Osteocyte (in vitro differentiated cells): Measurements from ENCODE around the gene ZCCHC24. TPM values are rescaled to one million over a fixed set of nuclear protein-coding genes. Genes with fewer than 3 reads are reported as not detected.

ENCODE experiments used
- DNase-seq: peaks from one replicate; pipeline ENCODE4 v3.0.0; 2021; ENCODE audit warnings: mixed read lengths; ENCODE audit not compliant: unreplicated experiment; ENCODE audit errors: extremely low spot score
- H3K27ac Mint-ChIP-seq: one replicate; pipeline ENCODE4 v1.8.0; 2021; ENCODE audit warnings: mild to moderate bottlenecking, mixed read lengths; ENCODE audit not compliant: unreplicated experiment
- H3K27me3 Mint-ChIP-seq: one replicate; pipeline ENCODE4 v1.8.0; 2021; ENCODE audit warnings: mixed read lengths; ENCODE audit not compliant: unreplicated experiment
- H3K36me3 Mint-ChIP-seq: one replicate; pipeline ENCODE4 v1.8.0; 2021; ENCODE audit warnings: mixed read lengths; ENCODE audit not compliant: unreplicated experiment
- H3K4me1 Mint-ChIP-seq: one replicate; pipeline ENCODE4 v1.8.0; 2021; ENCODE audit warnings: mixed read lengths; ENCODE audit not compliant: unreplicated experiment
- H3K4me3 Mint-ChIP-seq: one replicate; pipeline ENCODE4 v1.8.0; 2021; ENCODE audit warnings: mild to moderate bottlenecking, moderate library complexity, mixed read lengths; ENCODE audit not compliant: unreplicated experiment
- H3K9me3 Mint-ChIP-seq: one replicate; pipeline ENCODE4 v1.8.0; 2021; ENCODE audit warnings: mixed read lengths; ENCODE audit not compliant: unreplicated experiment
- total RNA-seq: library from RNA; stranded (reverse); gene quantifications from 2 replicates; pipeline ENCODE4 v1.2.1, GENCODE V29; 2021
- TF ChIP-seq, protein P1 (sequence below): fragments of 200-600 bp; sonication (generic); IDR thresholded peaks from 2 replicates; pipeline ENCODE4 v1.5.0; 2021; ENCODE audit warnings: antibody characterized with exemption, mild to moderate bottlenecking, moderate library complexity

ZCCHC24 gene
- total RNA-seq, 1 donor from 2014 or later: 88.3 TPM

DNA sequence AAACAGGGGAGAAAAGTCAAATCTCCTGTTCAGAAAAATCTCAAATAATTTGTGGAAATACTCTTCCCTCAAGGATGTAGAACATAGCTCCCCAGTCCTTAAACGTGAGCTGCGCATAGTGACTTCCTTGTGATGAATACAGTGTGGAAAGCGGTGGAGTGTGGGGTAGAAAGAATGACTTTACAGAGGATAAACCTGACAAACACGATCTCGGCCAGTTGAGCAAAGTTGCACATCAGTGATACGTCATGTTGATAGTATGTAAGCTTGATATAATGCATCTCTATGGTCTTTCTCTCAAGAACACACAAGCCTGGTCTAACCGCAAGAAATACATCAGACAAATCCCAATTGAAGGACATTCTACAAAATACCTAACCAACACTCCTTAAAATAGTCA is 32.0 kb upstream of the ZCCHC24 start:
- Mint-ChIP-seq H3K27me3 (no peaks in the 10 kb centered on the region), H3K27ac (no peak overlapping the region), H3K9me3 (no peaks in the 10 kb centered on the region), H3K36me3 (no peaks in the 10 kb centered on the region), H3K4me3 (no peak overlapping the region), H3K4me1 (peaks cover 36% of the 10 kb centered on the region)
- TF ChIP-seq, protein P1, sequence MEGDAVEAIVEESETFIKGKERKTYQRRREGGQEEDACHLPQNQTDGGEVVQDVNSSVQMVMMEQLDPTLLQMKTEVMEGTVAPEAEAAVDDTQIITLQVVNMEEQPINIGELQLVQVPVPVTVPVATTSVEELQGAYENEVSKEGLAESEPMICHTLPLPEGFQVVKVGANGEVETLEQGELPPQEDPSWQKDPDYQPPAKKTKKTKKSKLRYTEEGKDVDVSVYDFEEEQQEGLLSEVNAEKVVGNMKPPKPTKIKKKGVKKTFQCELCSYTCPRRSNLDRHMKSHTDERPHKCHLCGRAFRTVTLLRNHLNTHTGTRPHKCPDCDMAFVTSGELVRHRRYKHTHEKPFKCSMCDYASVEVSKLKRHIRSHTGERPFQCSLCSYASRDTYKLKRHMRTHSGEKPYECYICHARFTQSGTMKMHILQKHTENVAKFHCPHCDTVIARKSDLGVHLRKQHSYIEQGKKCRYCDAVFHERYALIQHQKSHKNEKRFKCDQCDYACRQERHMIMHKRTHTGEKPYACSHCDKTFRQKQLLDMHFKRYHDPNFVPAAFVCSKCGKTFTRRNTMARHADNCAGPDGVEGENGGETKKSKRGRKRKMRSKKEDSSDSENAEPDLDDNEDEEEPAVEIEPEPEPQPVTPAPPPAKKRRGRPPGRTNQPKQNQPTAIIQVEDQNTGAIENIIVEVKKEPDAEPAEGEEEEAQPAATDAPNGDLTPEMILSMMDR: no peak
- no peak for DNase-seq

DNA sequence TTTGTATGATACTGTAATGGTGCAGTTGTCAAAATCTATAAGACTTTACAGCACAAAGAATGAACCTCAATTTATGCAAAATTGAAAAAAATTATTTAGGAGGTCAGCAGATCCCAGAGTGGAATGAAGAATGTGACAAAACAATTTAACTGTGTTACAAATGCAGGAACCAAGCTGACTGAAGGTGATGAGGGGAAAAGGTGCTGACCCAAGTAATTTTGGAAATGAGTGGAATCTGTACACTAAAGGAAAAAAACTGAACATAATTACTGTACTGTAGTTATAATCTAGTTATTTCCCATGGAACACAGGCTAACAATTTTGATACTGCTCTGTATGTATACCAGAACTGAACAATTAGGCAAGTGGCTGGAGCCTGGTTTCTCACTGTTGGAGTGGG is 31.2 kb upstream of the ZCCHC24 start:
- peaks cover 36% of the 10 kb centered on the region for H3K4me1 Mint-ChIP-seq

DNA sequence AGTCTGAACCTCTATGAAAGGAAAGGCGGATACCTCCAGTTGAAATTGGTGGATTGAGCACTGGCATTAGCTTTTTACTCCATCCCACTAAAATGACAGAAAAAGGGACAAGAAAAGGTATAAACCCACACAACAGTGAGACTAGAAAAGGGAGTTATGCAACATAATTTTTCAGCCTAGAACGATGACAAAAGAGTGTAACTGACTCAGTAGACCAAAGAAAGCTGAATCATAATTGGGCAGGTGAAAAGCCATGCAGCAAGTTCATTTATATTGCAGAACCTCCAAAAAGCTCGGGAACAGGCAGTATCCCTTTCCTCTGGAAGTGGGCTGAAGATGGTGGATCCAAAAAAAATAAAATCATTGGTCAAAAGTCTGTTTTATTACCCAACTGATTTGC is 30.5 kb upstream of the ZCCHC24 start:
- Mint-ChIP-seq H3K4me1 (peaks cover 32% of the 10 kb centered on the region), H3K9me3 (no peaks in the 10 kb centered on the region), H3K27ac (no peak overlapping the region), H3K36me3 (no peaks in the 10 kb centered on the region), H3K27me3 (no peaks in the 10 kb centered on the region), H3K4me3 (no peak overlapping the region)
- TF ChIP-seq, protein P1: no peak
- DNase-seq: no peak

More for the DNA sequence above, 31.2 kb upstream of the ZCCHC24 start:
- Mint-ChIP-seq H3K27me3 (no peaks in the 10 kb centered on the region), H3K36me3 (no peaks in the 10 kb centered on the region), H3K4me3 (no peak overlapping the region), H3K27ac (no peak overlapping the region), H3K9me3 (no peaks in the 10 kb centered on the region)
- TF ChIP-seq, protein P1: no peak
- DNase-seq: no peak

DNA sequence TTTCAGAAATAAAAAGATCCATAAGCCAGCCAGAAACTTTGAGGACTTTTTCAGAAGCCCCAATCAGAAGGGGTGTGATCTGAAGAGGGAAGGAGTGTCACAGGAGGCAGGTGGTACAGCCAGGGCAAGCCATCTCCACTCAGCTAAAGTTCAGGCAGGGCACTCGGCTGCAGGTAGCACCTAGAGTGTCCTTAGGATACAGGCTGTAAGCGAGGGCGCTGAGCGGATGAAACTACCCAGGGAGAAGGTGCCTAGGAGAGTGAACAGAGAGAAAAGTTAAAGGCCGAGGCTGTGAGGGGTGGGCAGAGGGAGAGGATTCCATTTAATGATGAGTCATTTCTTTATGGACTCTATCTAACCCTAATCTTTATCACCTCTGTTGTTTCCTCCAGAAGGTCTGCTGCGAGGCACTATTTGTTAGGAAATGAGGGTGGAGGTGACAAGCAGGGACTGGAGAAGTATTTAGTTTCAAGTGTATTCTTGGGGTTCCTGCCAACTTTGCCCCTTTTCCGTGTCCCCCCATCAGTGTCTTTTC is 29.8 kb upstream of the ZCCHC24 start:
- no peak overlapping the region for H3K4me3 Mint-ChIP-seq
- TF ChIP-seq, protein P1: no peak
- no peak overlapping the region for H3K27ac Mint-ChIP-seq
- H3K9me3 Mint-ChIP-seq: no peaks in the 10 kb centered on the region
- H3K4me1 Mint-ChIP-seq: peaks cover 32% of the 10 kb centered on the region
- no peak for DNase-seq
- no peaks in the 10 kb centered on the region for H3K27me3 Mint-ChIP-seq
- H3K36me3 Mint-ChIP-seq: no peaks in the 10 kb centered on the region

DNA sequence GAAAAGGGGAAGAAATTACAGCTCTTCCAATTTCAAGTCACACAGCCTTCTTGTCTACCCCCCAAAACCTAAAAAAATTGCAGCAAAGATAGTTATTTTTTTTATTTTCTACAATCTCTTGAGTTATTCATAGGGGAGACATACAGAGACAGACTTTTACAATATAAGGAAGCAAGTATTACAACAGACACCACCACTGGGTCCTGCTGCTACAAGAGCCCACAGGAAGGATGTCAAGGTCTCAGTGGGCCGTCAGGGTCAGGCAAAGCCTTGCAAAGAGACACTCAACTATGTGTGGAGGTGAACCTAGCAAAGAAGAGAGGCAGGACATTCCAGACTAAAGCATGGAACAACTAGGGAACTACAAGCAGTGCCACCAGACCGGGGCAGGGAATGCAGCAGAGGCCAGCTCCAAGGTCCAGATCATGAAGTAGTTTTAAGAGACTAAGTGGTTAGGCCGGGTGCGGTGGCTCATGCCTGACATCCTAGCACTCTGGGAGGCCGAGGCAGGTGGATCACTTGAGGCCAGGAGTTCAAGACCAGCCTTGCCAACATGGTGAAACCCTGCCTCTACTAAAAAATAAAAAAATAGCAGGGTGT is 28.2 kb upstream of the ZCCHC24 start:
- TF ChIP-seq, protein P1: no peak
- DNase-seq: no peak
- no peak overlapping the region for H3K27ac Mint-ChIP-seq
- H3K9me3 Mint-ChIP-seq: no peaks in the 10 kb centered on the region
- H3K4me3 Mint-ChIP-seq: no peak overlapping the region
- H3K36me3 Mint-ChIP-seq: no peaks in the 10 kb centered on the region
- no peaks in the 10 kb centered on the region for H3K27me3 Mint-ChIP-seq
- H3K4me1 Mint-ChIP-seq: peaks cover 32% of the 10 kb centered on the region
